ENCODE measurements around the gene ADH5.

- TF ChIP-seq POLR2A (IDR thresholded peaks at IDR 0.05; ENCODE audit: low read depth, low read length), result no peak
- TF ChIP-seq POLR2AphosphoS5 (IDR thresholded peaks at IDR 0.05; ENCODE audit: low read depth, low read length), result no peak
- no peak for TF ChIP-seq TAF1 (IDR thresholded peaks at IDR 0.05; ENCODE audit: low read depth, low read length)
- no peak for TF ChIP-seq PAX5 (IDR thresholded peaks at IDR 0.05; ENCODE audit: insufficient read depth, low read length, severe bottlenecking)
- TF ChIP-seq SPI1 (IDR thresholded peaks at IDR 0.05; ENCODE audit: low read depth, low read length), result no peak
These were observed 31.9 kb upstream of the ADH5 start for GRCh38 chr4:99120501-99120900.

Data from GM12891 (cell line).